Left ventricle myocardium inferior (tissue), 1 donor: ENCODE results near the gene UPK1B. TPM values are rescaled to one million over a fixed set of nuclear protein-coding genes. Genes with fewer than 3 reads are reported as not detected.

Experiments used
- DNase-seq: peaks from one replicate; pipeline ENCODE4 v3.0.0-alpha.2; 2020
- H3K27ac ChIP-seq: fragments of 200-600 bp; replicated peaks from 2 replicates; pipeline ENCODE4 v1.8.0; 2021
- H3K27me3 ChIP-seq: fragments of 200-600 bp; 2 replicates; pipeline ENCODE4 v1.8.0; 2021; ENCODE audit warnings: low read depth
- H3K36me3 ChIP-seq: fragments of 200-600 bp; 2 replicates; pipeline ENCODE4 v1.8.0; 2021
- H3K4me1 ChIP-seq: fragments of 200-600 bp; 2 replicates; pipeline ENCODE4 v1.8.0; 2021
- H3K4me3 ChIP-seq: fragments of 200-600 bp; 2 replicates; pipeline ENCODE4 v1.8.0; 2021; ENCODE audit warnings: mild to moderate bottlenecking, moderate library complexity
- H3K9me3 ChIP-seq: fragments of 200-600 bp; replicated peaks from 2 replicates; pipeline ENCODE4 v1.8.0; 2021
- intact Hi-C: fragments of 100-400 bp; cut with micrococcal nuclease; formaldehyde crosslinking; loops from one replicate; pipeline ENCODE4 v1.11.0; 2022
- total RNA-seq: library from RNA; stranded (reverse); fragmentation: NEBNext Ultra II Directional; extraction: Animal tissue kit (Norgen Biotek cat#: 25700); gene quantifications from one replicate; pipeline ENCODE4 v1.2.1, GENCODE V29; 2021
- TF ChIP-seq, protein P1 (sequence below): fragments of 200-600 bp; IDR thresholded peaks from 2 replicates; pipeline ENCODE4 v1.8.0; 2021; ENCODE audit warnings: antibody characterized with exemption, mild to moderate bottlenecking, borderline replicate concordance
- donor health status: DM: no; HTN: yes; CAD: no; lungs with severe emphysema.

UPK1B gene
- total RNA-seq, 1 donor from 2014 or later = not detected

DNA sequence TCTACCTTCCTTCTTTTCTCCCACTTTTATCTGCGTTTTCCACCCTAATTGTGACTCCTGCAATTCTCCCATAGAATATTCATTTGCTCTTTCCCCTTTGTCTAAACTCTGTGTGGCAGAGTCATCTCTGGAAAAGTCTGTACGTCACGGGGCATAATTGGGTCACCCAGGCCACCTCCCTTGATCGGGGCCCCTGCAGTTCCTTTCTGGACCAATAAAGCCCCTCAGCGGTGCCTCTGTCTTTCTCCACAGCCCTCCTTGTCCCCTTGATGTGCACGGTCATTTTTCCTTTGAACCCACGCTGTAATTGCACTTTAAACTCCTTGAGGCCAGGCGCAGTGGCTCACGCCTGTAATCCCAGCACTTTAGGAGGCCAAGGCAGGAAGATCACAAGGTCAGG is 10.7 kb downstream of the UPK1B start:
- intact Hi-C loops = no loop called here
- H3K9me3 ChIP-seq = no peaks in the 10 kb centered on the region
- no peaks in the 10 kb centered on the region for H3K36me3 ChIP-seq
- no peak overlapping the region for H3K27ac ChIP-seq
- TF ChIP-seq, protein P1, sequence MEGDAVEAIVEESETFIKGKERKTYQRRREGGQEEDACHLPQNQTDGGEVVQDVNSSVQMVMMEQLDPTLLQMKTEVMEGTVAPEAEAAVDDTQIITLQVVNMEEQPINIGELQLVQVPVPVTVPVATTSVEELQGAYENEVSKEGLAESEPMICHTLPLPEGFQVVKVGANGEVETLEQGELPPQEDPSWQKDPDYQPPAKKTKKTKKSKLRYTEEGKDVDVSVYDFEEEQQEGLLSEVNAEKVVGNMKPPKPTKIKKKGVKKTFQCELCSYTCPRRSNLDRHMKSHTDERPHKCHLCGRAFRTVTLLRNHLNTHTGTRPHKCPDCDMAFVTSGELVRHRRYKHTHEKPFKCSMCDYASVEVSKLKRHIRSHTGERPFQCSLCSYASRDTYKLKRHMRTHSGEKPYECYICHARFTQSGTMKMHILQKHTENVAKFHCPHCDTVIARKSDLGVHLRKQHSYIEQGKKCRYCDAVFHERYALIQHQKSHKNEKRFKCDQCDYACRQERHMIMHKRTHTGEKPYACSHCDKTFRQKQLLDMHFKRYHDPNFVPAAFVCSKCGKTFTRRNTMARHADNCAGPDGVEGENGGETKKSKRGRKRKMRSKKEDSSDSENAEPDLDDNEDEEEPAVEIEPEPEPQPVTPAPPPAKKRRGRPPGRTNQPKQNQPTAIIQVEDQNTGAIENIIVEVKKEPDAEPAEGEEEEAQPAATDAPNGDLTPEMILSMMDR = no peak
- no peak for DNase-seq
- peaks cover 2% of the 10 kb centered on the region for H3K4me1 ChIP-seq
- H3K4me3 ChIP-seq = no peak overlapping the region
- no peaks in the 10 kb centered on the region for H3K27me3 ChIP-seq

DNA sequence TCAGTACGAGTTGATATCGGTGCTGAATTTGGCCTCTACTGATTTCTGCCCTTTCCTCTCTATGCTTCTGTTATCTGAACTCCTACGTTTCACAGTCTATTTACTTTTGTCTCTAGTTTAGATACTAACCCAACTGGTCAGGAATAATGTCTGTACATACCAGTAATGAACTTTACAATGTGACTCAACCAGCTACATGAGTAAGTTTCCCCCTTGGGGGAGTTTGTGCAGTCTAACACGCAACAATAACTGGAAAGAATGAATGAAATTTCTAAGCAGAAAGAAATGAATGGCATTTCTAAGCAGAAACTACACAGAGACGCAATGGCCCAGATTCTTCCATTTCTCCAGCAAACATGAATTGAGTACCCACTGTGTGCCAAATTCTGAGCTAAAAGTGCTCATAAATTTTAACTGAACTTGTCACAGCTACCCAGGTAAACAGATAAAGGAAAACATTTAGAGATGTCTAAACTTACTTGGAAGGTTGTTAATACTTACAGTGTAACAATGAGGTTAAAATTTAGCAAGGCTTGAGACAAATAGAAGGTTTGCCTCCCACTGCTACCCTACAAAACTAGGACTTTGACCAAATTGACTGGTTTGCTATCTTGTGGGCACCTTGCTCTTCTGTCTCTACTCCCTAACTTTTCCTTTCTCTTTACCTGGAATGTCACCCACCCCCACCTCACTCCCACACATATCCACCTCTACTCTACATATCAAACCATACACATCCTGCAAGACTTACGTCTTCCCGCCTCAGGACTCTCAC is 11.6 kb downstream of the UPK1B start:
- intact Hi-C loops = no loop called here
- TF ChIP-seq, protein P1 = no peak

GRCh38 chr3:119187266-119187665 is 13.9 kb downstream of the UPK1B start:
- Histone ChIP-seq H3K4me1 (peaks cover 5% of the 10 kb centered on the region), H3K9me3 (no peaks in the 10 kb centered on the region), H3K27me3 (no peaks in the 10 kb centered on the region), H3K36me3 (no peaks in the 10 kb centered on the region), H3K27ac (no peak overlapping the region), H3K4me3 (no peak overlapping the region)
- intact Hi-C loops = no loop called here
- TF ChIP-seq, protein P1 = no peak
- no peak for DNase-seq

More for the DNA sequence above, 11.6 kb downstream of the UPK1B start:
- DNase-seq = no peak
- Histone ChIP-seq H3K4me1 (peaks cover 5% of the 10 kb centered on the region), H3K27me3 (no peaks in the 10 kb centered on the region), H3K27ac (no peak overlapping the region), H3K4me3 (no peak overlapping the region), H3K9me3 (no peaks in the 10 kb centered on the region), H3K36me3 (no peaks in the 10 kb centered on the region)

GRCh38 chr3:119191800-119192199 is 18.4 kb downstream of the UPK1B start:
- no peak for DNase-seq
- Histone ChIP-seq H3K27me3 (no peaks in the 10 kb centered on the region), H3K4me3 (no peak overlapping the region), H3K36me3 (no peaks in the 10 kb centered on the region), H3K27ac (no peak overlapping the region), H3K9me3 (no peaks in the 10 kb centered on the region), H3K4me1 (peaks cover 5% of the 10 kb centered on the region)
- TF ChIP-seq, protein P1 = no peak
- intact Hi-C loops = no loop called here

DNA sequence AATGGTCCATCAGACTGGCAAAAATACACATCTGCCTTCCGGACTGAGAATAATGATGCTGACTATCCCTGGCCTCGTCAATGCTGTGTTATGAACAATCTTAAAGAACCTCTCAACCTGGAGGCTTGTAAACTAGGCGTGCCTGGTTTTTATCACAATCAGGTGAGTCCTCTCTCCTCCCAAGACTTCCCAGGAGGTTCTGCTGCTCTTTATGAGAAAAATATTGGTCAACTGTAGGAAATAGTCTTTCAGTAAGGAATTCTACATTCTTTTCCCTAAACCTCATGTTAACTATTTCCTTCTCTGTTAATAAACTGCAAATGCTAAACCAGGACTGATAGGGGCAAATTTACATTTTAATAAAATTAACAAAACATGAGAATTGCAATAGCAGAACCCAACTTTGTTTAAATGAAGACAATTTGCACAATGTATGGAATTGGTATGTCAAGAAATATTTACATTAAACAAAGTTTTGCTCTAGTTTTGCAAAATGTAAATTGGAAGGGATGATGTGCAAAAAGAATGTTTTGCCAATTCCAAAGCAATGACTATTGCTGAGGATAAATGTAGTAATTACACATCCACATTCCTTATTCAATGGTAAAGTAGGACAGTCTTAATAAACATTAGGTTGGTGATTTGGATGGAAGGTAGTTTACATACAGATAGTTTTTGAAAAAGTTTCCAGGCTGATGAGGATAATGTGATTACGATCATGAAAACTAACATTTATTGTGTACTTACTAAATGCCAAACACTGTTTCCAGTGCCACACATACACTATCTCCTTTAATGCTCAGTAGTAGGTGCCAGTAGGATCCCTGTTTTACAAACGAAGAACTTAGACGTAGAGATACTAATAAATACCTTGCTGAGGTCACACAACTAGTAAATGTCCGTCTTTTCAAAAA is 21.1 kb downstream of the UPK1B start:
- no peaks in the 10 kb centered on the region for H3K27me3 ChIP-seq
- intact Hi-C loops = no loop called here
- no peak for DNase-seq
- H3K4me3 ChIP-seq = no peak overlapping the region
- TF ChIP-seq, protein P1 = no peak
- H3K9me3 ChIP-seq = no peaks in the 10 kb centered on the region
- no peaks in the 10 kb centered on the region for H3K36me3 ChIP-seq
- H3K27ac ChIP-seq = no peak overlapping the region
- H3K4me1 ChIP-seq = no peaks in the 10 kb centered on the region
